ENCODE measurements around the gene TTC23. TPM values are rescaled to one million over a fixed set of nuclear protein-coding genes. Genes with fewer than 3 reads are reported as not detected.
A peak's percentile ranks its signal among the peaks of the same experiment; 100 is the strongest.

The TTC23 gene
- total and polyA plus RNA-seq, 5 donors from 2014 or later: 0.56 to 0.67 (median 0.60) TPM; not detected in 2

DNA sequence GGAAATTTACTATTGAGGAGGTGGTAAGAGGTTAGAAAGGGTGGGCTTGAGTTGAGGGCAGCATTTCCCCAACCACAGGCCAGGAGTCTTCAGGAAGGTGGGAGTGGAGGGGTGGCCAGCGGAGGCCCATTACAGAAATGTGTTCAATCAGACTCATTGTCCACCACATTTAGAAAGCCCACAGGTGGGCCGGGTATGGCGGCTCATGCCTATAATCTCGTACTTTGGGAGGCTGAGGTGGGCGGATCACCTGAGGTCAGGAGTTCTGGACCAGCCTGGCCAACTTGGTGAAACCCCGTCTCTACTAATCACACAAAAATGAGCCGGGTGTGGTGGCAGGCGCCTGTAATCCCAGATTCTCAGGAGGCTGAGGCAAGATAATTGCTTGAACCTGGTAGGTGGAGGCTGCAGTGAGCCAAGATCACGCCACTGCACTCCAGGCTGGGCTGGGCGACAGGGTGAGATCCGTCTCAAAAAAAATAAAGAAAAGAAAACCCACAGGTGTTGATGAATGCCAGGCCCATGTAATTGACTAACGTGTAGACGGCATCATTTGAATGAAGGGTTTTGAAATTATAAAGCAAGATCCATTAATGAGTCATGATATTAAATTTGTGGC is 156.7 kb downstream of the TTC23 start:
- Mint-ChIP-seq H3K36me3 (no peaks in the 10 kb centered on the region), H3K9me3 (peaks cover 0 to 2% (median 0%) of the 10 kb centered on the region in 7 donors), H3K4me3 (no peak overlapping the region), H3K27me3 (peaks cover 14% of the 10 kb centered on the region), H3K4me1 (no peaks in the 10 kb centered on the region), H3K27ac (no peak overlapping the region)
- no peak for DNase-seq
- ATAC-seq (ENCODE audit: low read depth in 2 of 2): no peak
- H3K27me3 ChIP-seq (ENCODE audit: control insufficient read depth, insufficient read depth, low read length): no peaks in the 10 kb centered on the region
- no peaks in the 10 kb centered on the region for H3K4me1 ChIP-seq (ENCODE audit: control insufficient read depth, insufficient read depth, low read length, poor library complexity, severe bottlenecking)
- H3K9me3 ChIP-seq (ENCODE audit: control insufficient read depth in 2 of 2, low read length in 2 of 2): no peaks in the 10 kb centered on the region
- no peak overlapping the region for H3K4me3 ChIP-seq (ENCODE audit: low read depth, low read length)
- H3K36me3 ChIP-seq (ENCODE audit: control insufficient read depth, insufficient read depth, low read length): no peaks in the 10 kb centered on the region
- no peak overlapping the region for H3K27ac ChIP-seq (ENCODE audit: insufficient read depth, low read length, poor library complexity, severe bottlenecking)

GRCh38 chr15:99090938-99091337 is 158.4 kb downstream of the TTC23 start:
- Mint-ChIP-seq H3K4me1 (no peaks in the 10 kb centered on the region), H3K27ac (no peak overlapping the region), H3K36me3 (no peaks in the 10 kb centered on the region), H3K27me3 (peaks cover 14% of the 10 kb centered on the region), H3K4me3 (no peak overlapping the region), H3K9me3 (no peaks in the 10 kb centered on the region)
- Histone ChIP-seq H3K4me3 (ENCODE audit: low read depth, low read length) (no peak overlapping the region), H3K27me3 (ENCODE audit: control insufficient read depth, insufficient read depth, low read length) (no peaks in the 10 kb centered on the region), H3K4me1 (ENCODE audit: control insufficient read depth, insufficient read depth, low read length, poor library complexity, severe bottlenecking) (no peaks in the 10 kb centered on the region), H3K36me3 (ENCODE audit: control insufficient read depth, insufficient read depth, low read length) (no peaks in the 10 kb centered on the region), H3K27ac (ENCODE audit: insufficient read depth, low read length, poor library complexity, severe bottlenecking) (no peak overlapping the region), H3K9me3 (ENCODE audit: control insufficient read depth in 2 of 2, low read length in 2 of 2) (no peaks in the 10 kb centered on the region)
- ATAC-seq (ENCODE audit: low read depth in 2 of 2) (no peak), DNase-seq (no peak)

GRCh38 chr15:99090011-99090699 is 159.2 kb downstream of the TTC23 start:
- DNase-seq (no peak), ATAC-seq (ENCODE audit: low read depth in 2 of 2) (no peak)
- H3K27me3 Mint-ChIP-seq: peaks cover 14% of the 10 kb centered on the region
- H3K27me3 ChIP-seq (ENCODE audit: control insufficient read depth, insufficient read depth, low read length): no peaks in the 10 kb centered on the region
- no peaks in the 10 kb centered on the region for H3K4me1 Mint-ChIP-seq
- H3K36me3 Mint-ChIP-seq: no peaks in the 10 kb centered on the region
- no peaks in the 10 kb centered on the region for H3K4me1 ChIP-seq (ENCODE audit: control insufficient read depth, insufficient read depth, low read length, poor library complexity, severe bottlenecking)
- H3K27ac ChIP-seq (ENCODE audit: insufficient read depth, low read length, poor library complexity, severe bottlenecking): no peak overlapping the region
- no peaks in the 10 kb centered on the region for H3K9me3 ChIP-seq (ENCODE audit: control insufficient read depth in 2 of 2, low read length in 2 of 2)
- H3K9me3 Mint-ChIP-seq: no peaks in the 10 kb centered on the region
- H3K27ac Mint-ChIP-seq: peak overlapping the region in 1 of 3 donors; percentile 5
- no peak overlapping the region for H3K4me3 ChIP-seq (ENCODE audit: low read depth, low read length)
- H3K36me3 ChIP-seq (ENCODE audit: control insufficient read depth, insufficient read depth, low read length): no peaks in the 10 kb centered on the region
- H3K4me3 Mint-ChIP-seq: peak overlapping the region in 1 of 4 donors; percentile 69

- no peak overlapping the region for H3K27ac ChIP-seq (ENCODE audit: insufficient read depth, low read length, poor library complexity, severe bottlenecking)
- peaks cover 5% of the 10 kb centered on the region for H3K27me3 ChIP-seq (ENCODE audit: control insufficient read depth, insufficient read depth, low read length)
- H3K4me1 ChIP-seq (ENCODE audit: control insufficient read depth, insufficient read depth, low read length, poor library complexity, severe bottlenecking): no peaks in the 10 kb centered on the region
- Mint-ChIP-seq H3K27ac (no peak overlapping the region), H3K9me3 (peaks cover 0 to 1% (median 0%) of the 10 kb centered on the region in 7 donors), H3K36me3 (no peaks in the 10 kb centered on the region), H3K4me1 (no peaks in the 10 kb centered on the region), H3K27me3 (peaks cover 7% of the 10 kb centered on the region), H3K4me3 (no peak overlapping the region)
- no peak for ATAC-seq (ENCODE audit: low read depth in 2 of 2)
- H3K9me3 ChIP-seq (ENCODE audit: control insufficient read depth in 2 of 2, low read length in 2 of 2): peaks cover 0 to 2% of the 10 kb centered on the region in 2 experiments
- DNase-seq: no peak
- H3K36me3 ChIP-seq (ENCODE audit: control insufficient read depth, insufficient read depth, low read length): no peaks in the 10 kb centered on the region
- H3K4me3 ChIP-seq (ENCODE audit: low read depth, low read length): no peak overlapping the region
These were observed 161.9 kb downstream of the TTC23 start for GRCh38 chr15:99087405-99087943.

DNA sequence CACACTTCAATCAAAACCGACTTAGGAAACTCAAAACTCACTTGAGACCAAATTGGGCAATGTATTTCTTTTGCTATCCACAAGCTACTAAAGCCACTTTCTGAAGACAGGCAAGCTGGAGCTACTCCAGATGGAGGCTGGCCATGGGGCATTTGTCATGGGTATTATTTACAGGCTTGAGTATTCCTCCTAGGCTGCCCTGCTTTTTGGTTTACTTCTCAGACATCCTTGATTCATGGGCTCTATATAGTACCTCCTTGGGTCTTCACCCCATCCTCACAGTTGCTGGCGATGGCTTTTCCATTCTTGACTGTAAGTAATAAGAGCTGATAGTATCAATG is 163.1 kb downstream of the TTC23 start:
- DNase-seq (no peak), ATAC-seq (ENCODE audit: low read depth in 2 of 2) (no peak)
- Histone ChIP-seq H3K4me3 (ENCODE audit: low read depth, low read length) (no peak overlapping the region), H3K36me3 (ENCODE audit: control insufficient read depth, insufficient read depth, low read length) (no peaks in the 10 kb centered on the region), H3K27ac (ENCODE audit: insufficient read depth, low read length, poor library complexity, severe bottlenecking) (no peak overlapping the region), H3K27me3 (ENCODE audit: control insufficient read depth, insufficient read depth, low read length) (peaks cover 5% of the 10 kb centered on the region), H3K4me1 (ENCODE audit: control insufficient read depth, insufficient read depth, low read length, poor library complexity, severe bottlenecking) (no peaks in the 10 kb centered on the region), H3K9me3 (ENCODE audit: control insufficient read depth in 2 of 2, low read length in 2 of 2) (peaks cover 0 to 2% of the 10 kb centered on the region in 2 experiments)
- no peaks in the 10 kb centered on the region for H3K4me1 Mint-ChIP-seq
- H3K27me3 Mint-ChIP-seq: peaks cover 7% of the 10 kb centered on the region
- no peaks in the 10 kb centered on the region for H3K36me3 Mint-ChIP-seq
- no peak overlapping the region for H3K4me3 Mint-ChIP-seq
- H3K9me3 Mint-ChIP-seq: peaks cover 0 to 1% (median 0%) of the 10 kb centered on the region in 7 donors
- no peak overlapping the region for H3K27ac Mint-ChIP-seq

Other genes with a start within 250 kb of the TTC23 start
- gene PGPEP1L, start 241.8 kb downstream of the TTC23 start, total RNA-seq: not detected
- gene PGPEP1L, start 241.8 kb downstream of the TTC23 start, polyA plus RNA-seq: not detected
- gene SYNM, start 144.5 kb downstream of the TTC23 start, total RNA-seq: 1.8 TPM
- under 1 TPM in 2 of 4 donors, not detected in 2; 0.13 to 0.41 TPM for gene SYNM, start 144.5 kb downstream of the TTC23 start, polyA plus RNA-seq
- gene LRRC28, start 1.9 kb upstream of the TTC23 start, total RNA-seq: 12.5 TPM
- 10 to 100 TPM; 23.3 to 43.3 (median 32.3) TPM for gene LRRC28, start 1.9 kb upstream of the TTC23 start, polyA plus RNA-seq